Kidney glomerular epithelial cell (primary cell): ENCODE data around the gene MGST2.

Experiments
- DNase-seq: peaks from one replicate; lab custom pipeline; 2025; lab: John Stamatoyannopoulos, UW

MGST2 gene

DNA sequence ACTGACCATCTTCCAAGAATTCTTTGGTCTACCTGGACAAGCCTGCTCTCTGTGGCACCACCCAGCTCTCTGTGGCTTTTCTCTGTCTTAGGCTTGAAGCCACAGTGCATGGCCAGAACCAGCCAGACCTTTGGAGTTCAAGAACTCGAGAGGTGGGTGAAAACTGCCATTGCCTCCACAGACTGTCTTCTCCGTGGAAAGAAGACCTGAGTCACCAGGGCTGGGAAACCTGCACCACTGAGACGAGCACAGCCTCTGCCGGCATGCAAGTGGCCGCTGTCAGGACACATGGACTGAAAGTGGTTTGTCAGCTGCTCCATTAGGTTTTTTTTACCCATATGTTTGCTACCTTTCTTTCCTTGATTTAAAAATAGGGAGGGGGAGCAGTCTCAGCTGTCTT lies 74.5 kb downstream of the MGST2 start:
- no peak for DNase-seq

DNA sequence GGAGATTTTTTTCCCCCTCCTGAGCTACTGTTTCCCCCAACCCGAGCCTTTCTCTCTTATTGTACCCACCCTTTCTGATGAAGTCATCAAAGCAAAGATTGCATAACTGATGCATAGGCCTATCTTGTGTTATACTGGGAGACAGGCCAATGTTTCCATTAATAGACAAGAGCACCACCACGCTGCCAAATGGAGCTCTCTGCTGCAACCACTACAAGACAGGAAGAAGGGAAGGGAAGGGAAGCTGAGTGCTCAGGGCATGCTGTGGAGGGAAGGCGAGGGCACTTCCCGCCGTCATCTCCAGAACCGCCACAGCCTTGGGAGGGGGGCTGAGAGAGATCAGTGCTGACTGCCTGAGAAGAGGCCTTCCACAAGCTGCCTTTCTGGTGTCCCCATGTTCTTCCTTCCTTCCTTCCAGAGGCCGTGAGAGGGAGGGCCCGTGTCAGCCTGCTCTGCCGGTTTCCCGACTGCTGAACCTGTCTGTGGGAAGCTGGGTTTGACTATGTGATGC lies 75.0 kb downstream of the MGST2 start:
- no peak for DNase-seq

DNA sequence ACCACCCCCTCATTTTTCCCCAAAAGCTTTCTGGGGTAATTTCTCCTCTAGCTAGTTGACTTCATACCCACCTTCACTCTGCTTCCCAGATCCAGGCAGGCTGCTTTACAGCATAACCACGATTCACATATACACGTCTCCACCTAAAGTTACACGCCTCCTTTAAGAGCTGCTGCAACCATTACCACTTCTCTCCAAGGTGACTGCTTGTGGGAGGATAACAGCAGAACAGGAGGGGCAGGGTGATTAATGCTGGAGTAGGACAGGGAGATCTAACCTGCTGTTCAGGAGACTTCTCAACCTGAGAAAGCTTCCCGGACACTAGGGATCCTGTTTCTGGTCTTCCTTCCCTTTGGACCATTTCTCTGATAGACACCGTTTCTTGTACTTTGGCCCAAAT lies 77.4 kb downstream of the MGST2 start:
- no peak for DNase-seq

DNA sequence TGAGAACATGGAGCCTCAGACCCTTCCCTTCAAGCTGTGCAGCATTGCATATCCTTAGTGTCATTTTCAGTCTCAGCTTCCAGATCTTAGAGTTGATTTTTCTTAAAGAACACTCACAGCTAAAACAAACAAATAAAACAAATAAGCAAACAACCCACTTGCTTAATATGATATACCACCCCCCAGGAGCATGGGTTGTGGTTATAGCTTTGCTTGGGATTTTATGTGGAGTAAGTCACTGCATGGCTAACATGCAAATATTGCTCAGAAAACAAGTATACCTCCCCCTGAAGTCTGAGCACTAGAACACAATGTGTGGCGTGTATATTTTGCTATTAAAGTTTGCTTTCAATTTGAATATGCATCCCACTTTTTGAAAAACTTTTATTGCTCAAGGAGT lies 78.6 kb downstream of the MGST2 start:
- DNase-seq, result no peak

DNA sequence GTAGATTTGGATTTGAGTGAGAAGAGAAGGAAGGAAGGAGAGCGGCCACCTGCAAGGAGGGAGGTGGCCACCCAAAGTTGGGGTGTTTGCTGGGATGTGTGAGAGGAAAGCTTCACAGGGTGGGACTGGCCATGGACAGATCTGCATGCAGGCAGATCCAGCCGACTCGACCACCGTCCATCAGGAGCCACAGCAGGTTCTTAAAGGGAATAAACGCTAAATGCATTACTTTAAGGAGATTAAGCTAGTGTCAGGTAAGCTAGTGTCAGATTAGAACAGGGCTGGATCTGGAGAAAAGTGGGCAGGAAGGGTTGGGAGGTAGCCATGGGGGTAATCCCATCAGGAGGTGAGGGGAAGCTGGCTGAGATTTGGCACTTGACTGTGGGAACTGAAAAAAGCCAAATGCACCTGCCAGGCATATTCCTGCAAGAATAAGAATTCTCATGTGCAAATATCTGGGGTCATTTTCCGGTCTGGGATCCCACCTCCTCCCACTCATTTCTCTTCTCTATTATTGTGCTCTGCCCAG lies 79.6 kb downstream of the MGST2 start:
- no peak for DNase-seq

DNA sequence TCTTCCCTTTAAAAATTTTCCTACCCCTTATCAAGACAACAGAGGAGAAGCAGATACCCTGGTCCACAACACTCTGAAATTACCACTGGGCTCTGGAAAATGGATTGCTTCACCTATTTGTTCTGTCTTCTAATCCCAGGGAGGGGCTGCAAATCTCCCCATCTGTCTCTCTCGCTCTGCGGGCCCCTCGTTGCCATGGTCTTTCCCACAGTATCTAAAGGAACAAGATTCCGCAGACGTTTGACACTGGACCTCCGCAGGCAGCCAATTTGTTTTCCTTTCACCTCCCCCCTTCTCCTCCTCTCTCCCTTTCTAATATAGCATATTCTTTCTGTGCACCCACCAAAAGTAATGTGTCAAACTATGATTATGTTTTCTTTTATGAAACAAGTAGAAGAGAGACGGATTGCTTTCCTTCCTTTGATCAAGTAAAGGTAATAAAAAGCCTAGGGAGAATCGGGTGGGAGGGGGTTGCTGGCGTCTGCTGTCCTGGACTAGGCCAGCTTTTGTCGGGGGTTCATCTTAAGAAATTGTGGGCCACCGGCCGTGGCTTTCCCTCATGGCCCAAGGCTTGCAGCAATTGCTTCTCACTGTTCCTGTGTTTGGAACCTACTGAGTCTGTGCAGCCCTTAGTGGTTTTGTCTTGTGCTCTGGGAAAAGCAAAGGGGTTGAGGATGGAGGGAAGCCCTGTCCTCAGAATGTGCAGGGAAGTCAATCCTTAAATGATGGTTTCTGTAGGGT lies 81.0 kb downstream of the MGST2 start:
- no peak for DNase-seq

DNA sequence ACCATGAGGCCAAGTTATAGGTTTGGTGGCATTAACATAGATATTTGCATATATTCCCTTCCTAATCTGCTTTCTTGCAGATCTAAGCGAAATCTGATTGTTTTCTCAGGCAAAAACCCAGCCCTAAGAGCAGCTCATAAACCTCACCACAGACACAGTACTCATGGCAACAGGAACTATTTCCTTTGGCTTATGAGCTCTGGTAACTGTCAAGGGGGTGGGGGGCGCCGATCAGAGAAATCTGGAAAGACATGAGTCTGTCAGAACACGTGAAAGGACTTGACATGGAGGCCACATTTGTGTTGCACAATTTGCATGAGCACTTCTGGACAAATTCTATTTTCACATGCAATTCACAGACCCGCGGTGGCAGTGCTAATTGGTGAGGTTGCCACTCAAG lies 83.7 kb downstream of the MGST2 start:
- DNase-seq, result no peak

DNA sequence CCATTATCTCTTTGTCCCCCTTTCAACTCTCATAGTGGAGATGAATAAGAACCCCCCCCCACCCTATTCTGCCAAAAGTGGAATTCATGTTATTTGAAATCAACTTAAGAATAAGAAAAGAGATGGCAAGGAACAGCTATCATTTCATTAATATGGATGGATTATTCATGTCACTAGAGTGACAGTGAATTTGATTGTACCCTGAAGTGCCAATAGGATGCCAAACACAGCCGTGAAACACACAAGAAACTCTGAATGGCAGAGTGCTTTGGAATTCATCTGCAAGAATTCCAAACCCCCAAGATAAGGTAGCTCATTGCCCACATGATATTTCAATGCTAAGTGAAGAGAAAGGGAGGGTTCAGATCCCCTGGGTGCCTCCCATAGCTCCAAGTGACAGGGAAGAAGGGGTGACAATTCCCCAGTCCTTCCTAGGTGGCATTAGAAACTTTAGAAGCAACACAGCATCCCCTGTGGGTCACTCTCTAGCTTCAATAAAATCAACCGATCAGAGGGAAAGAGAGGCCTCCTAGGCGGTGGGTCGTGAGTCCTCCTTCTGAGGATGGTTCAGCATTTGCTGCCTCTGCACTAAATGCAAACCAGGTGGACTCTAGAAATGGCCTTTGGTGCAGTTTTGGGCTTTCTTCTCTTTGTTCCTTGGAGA lies 84.3 kb downstream of the MGST2 start:
- no peak for DNase-seq

DNA sequence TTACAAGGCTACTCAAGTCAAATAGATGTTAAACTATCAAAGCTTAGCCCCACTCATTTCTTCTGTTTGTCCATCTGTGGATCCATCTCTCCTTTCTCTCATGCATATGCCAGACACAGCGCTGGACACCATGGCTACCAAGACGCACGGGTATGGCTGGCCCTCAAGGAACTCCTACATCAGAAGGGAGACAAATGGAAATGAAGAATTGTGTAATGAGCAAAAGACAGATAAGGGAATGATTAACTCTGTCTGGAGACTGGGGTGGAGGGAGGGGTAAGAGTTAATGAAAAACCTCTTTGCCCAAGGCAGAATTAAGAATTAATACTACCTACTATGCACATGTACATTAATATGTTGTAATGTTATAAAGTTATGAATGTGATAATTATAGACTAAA lies 88.1 kb downstream of the MGST2 start:
- peak; percentile 28 for DNase-seq
